GM13976 (cell line): ENCODE measurements around the gene ALS2CL.
A peak's percentile ranks its signal among the peaks of the same experiment; 100 is the strongest.
"Not testable (repeated sequence)": the region's sequence is repeated elsewhere in the genome, so short reads cannot be mapped to it uniquely, and the experiment has no call there.

Experiments used
- DNase-seq: peaks from one replicate; pipeline ENCODE4 v3.0.0; 2012; ENCODE audit warnings: low spot score
- in situ Hi-C: fragments of 300-500 bp; cut with MboI; formaldehyde crosslinking; loops from one replicate; pipeline ENCODE4 v1.12.0; 2022; ENCODE audit warnings: low sequenced_read_pairs, mixed read lengths, inconsistent platforms; ENCODE audit not compliant: unreplicated experiment
- TF ChIP-seq, protein P1 (sequence below): IDR thresholded peaks from 2 replicates; pipeline ENCODE4 v1.5.1; 2012; ENCODE audit warnings: borderline replicate concordance, mild to moderate bottlenecking; ENCODE audit not compliant: insufficient read depth; ENCODE audit errors: extremely low read depth, missing control alignments, control extremely low read depth

ALS2CL gene

DNA sequence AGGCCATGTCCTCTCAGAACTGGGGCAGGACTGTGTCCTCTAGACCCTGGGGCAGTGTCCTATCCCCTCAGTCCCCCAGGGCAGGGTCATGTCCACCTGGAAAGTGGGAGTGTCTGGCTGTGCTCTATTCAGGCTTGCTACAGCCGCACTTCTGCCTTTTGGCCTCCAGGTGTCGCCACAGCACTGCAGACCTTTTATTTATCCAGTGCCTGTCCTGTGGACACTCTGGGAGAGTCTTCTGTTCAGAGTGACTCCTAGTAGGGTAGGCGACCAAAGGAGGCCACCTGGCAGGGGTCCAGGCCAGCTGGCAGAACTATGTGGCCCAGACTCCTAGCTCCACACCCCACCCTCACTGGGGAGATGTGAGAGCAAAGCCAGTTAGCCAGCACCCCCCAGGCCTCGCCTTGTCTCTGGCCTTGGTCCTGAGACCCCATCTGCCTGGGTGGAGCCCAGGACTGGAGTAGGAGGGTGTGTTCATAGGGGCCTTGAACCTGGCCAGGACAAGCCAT lies 11.6 kb upstream of the ALS2CL start:
- peak; percentile 86 for DNase-seq
- TF ChIP-seq, protein P1, sequence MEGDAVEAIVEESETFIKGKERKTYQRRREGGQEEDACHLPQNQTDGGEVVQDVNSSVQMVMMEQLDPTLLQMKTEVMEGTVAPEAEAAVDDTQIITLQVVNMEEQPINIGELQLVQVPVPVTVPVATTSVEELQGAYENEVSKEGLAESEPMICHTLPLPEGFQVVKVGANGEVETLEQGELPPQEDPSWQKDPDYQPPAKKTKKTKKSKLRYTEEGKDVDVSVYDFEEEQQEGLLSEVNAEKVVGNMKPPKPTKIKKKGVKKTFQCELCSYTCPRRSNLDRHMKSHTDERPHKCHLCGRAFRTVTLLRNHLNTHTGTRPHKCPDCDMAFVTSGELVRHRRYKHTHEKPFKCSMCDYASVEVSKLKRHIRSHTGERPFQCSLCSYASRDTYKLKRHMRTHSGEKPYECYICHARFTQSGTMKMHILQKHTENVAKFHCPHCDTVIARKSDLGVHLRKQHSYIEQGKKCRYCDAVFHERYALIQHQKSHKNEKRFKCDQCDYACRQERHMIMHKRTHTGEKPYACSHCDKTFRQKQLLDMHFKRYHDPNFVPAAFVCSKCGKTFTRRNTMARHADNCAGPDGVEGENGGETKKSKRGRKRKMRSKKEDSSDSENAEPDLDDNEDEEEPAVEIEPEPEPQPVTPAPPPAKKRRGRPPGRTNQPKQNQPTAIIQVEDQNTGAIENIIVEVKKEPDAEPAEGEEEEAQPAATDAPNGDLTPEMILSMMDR: peak; percentile 96
- in situ Hi-C loops: loop anchor here (25.0 kb wide), 2 partner anchors 182 to 657 kb away; partner anchors contain the start of gene PTH1R

DNA sequence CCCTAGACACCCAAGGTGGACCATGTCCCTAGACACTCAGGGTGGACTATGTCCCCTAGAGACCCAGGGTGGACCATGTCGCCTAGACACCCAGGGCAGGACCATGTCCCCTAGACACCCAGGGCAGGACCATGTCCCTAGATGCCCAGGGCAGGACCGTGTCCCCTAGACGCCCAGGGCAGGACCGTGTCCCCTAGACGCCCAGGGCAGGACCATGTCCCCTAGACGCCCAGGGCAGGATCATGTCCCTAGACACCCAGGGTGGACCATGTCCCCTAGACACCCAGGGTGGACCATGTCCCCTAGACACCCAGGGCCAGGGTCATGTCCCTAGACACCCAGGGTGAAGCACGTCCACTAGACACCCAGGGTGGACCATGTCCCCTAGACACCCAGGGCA lies 10.9 kb upstream of the ALS2CL start:
- DNase-seq: not testable (repeated sequence)
- in situ Hi-C loops: loop anchor here (25.0 kb wide), 2 partner anchors 183 to 658 kb away; partner anchors contain the start of gene PTH1R

DNA sequence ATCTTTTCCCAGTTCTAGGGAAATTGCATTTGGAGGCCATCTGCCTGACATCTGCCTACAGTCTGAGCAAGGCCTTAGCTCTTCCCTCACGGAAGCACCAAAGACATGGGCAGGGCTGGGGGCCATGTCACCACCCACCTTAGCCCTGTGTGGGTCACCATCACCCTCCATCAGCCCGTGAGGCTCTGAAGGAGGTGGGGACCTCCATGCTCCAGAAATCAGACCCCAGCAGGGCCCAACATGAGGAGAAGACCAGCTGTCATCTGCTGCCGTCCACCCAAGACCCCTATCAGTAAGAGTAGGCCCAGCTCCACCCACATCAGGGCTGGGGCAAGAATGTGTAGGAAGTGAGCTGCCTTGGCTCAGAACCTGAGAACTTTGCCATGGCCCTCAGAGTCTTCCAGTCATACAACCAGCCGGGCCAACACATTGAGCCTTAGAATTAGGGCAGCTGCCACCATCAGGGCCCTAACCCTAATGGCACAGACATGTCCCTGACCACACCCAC lies 9.6 kb upstream of the ALS2CL start:
- in situ Hi-C loops: loop anchor here (25.0 kb wide), 2 partner anchors 184 to 659 kb away; partner anchors contain the start of gene PTH1R
- TF ChIP-seq, protein P1: no peak
- no peak for DNase-seq

DNA sequence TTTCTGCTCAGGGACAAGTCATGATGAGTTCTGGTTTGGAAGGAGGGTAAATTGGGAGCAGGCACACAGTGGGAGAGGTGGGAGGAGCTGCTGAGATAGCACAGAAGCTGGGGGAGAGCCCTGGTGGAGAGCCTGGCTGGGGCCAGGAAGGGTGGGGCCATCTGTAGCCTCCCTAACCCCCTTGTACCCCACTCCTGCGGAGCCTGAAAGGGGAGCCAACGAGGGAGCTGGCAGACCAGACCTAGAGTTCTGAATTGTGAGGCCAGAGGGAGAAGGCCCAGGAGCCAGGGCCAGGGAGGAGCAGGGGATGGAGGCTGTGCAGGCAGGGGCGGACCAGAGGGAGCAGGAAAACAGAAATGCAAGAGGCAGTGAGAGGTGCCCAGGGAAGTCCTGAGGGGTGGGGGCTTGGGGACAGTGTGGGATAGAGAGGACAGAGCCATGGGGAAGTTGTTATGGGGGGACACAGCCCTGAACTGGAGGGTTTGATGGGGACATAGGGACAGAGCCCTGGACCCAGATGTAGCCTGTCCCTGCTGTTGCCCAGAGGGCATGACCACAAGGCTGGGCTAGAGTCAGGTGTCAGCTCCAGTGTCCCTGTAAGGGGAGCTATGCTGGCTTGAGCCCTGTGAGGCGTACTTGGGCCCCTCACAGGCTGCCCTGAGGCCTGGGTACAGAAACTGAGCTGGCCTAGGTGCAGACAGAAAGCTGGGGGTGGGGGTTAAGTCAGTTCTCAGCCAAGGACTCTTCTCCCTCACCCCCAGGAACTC lies 8.9 kb upstream of the ALS2CL start:
- DNase-seq: no peak
- in situ Hi-C loops: loop anchor here (25.0 kb wide), 2 partner anchors 185 to 660 kb away; partner anchors contain the start of gene PTH1R
- TF ChIP-seq, protein P1: no peak

DNA sequence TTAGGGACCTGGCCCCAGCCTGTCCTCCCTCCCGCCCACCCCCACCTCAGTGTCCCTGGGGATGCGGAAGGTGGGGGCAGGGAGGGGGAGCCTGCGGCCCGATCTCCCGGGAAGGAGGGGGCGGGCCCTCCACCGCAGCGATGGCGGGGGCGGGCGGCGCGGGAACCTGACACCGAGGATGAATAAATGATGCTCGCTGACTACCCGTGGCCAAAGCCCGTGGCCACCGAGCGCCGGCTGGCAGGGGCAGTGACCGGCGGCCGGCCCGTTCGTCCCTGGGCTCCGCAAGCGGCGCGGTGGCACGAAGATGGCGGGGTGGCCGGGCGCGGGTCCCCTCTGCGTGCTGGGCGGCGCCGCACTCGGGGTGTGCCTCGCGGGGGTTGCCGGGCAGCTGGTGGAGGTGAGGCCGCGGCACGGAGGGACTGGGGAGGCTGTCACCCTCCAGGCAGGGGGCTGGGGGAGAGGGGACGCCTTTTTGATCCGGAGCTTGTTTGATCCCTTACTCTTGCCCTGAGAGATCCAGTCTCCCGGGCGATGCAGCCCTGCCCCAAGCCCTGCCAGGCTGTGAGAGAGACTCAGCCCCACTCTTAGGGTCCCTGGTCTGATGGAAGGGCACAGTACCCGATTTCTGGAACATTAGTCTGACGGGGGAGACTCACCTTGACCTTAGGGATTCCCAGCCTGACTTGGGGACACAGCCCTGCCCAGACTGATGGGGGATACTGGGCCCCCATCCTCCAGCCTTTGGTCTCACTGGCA lies 7.9 kb upstream of the ALS2CL start, which contains the start of gene TMIE:
Gene TMIE, plus strand, starts transcription at position 212 of the 759 bp plus-strand sequence. Its CDS starts 96 bp downstream, at position 308.
- no peak for DNase-seq
- TF ChIP-seq, protein P1: no peak
- in situ Hi-C loops: loop anchor here (25.0 kb wide), 2 partner anchors 186 to 661 kb away; partner anchors contain the start of gene PTH1R

DNA sequence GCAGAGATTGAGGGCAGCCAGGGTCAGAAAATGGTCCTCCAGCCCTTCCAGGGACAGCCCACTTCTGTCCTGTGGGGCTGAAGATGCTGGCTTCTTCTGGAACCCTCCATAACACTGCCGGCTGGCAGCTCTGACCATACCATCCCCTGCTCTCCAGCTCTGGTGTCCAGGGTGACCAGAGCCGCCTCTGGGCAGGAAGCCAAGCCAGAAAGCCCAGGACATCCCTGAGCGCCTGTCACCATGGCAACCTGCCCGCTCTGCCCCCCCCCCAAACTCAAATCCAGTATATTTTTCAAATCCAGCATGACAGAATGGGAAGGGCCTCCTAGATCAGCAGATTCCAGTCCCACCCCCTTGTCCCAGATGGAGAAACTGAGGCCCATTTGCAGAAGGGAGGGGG lies 7.3 kb upstream of the ALS2CL start:
- no peak for DNase-seq
- in situ Hi-C loops: loop anchor here (25.0 kb wide), 2 partner anchors 187 to 662 kb away; partner anchors contain the start of gene PTH1R
- TF ChIP-seq, protein P1: no peak
